NCI-H345 treated with DMSO at 0.1 percent for 48 hours (cell line): Measurements from ENCODE around the gene WWC2.
"Not testable (repeated sequence)": the region's sequence is repeated elsewhere in the genome, so short reads cannot be mapped to it uniquely, and the experiment has no call there.

Experiments used
- DNase-seq: peaks from one replicate; lab custom pipeline; 2025; ENCODE audit not compliant: unreplicated experiment; lab: John Stamatoyannopoulos, UW

The WWC2 gene

GRCh38 chr4:183289688-183290087 lies 190.6 kb downstream of the WWC2 start:
- DNase-seq = no peak

GRCh38 chr4:183291070-183291469 lies 192.0 kb downstream of the WWC2 start:
- DNase-seq = peak; percentile 59

GRCh38 chr4:183295711-183296110 lies 196.7 kb downstream of the WWC2 start:
- no peak for DNase-seq

- DNase-seq = no peak
These were observed 198.6 kb downstream of the WWC2 start for GRCh38 chr4:183297675-183298074.

- no peak for DNase-seq
These were observed 200.4 kb downstream of the WWC2 start for GRCh38 chr4:183299464-183299863.

GRCh38 chr4:183300070-183300469 lies 201.0 kb downstream of the WWC2 start:
- no peak for DNase-seq

DNA sequence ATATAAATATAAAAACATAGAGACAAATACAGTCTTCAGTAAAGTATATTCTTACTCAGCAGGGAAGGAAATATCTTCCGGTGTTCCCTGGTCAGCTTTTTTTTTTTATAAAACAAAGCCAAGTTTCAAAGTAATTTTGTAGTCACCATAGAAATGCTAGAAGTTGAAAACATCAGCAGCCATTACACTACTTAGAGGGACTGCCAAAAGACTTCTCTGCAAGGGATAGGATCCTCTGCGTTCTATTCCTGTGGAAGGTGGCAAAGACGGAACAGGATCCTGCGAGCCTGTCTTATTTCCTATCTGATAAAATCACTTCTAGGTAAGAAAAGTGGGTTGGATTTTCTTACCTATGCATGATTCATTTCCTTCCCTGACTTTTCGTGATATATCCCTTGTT lies 201.6 kb downstream of the WWC2 start:
- DNase-seq = no peak

- DNase-seq = no peak
These were observed 204.2 kb downstream of the WWC2 start for GRCh38 chr4:183303301-183303700.

DNA sequence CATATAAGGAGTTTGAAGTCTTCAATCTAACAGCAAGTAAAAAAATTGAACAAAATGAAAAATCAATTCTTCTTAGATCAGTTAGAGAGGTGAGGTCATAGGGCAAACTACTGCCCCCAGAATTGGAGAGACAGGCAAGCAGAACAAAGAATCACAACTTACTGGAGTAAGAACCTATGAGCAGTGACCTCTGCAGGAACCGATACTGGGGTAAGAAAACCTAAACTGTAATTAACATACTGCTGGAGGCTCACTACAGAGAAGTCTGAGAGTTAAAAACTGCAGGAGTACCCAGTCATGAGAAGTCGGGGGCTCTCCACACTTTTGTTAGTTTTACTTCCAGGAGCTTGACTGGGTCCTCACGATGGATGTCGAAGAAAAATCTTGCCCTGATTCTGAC lies 205.0 kb downstream of the WWC2 start:
- no peak for DNase-seq

GRCh38 chr4:183304538-183304937 lies 205.5 kb downstream of the WWC2 start:
- DNase-seq = no peak

DNA sequence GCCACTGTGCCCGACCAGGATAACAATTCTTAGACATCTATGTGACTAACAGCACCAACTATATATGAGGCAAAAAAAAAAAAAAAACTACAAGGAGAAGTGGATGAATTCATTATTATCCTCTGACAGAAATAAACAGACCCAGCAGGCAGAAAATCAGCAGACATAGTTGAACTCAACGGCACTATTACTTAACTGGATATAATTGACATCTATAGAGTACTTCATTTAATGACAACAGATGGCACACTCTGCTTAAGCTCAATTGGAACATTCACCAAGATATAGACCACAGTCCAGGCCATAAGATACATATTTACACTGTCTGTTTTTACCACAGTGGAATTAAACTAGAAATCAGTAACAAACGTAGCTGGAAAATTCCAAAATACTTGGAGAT lies 207.8 kb downstream of the WWC2 start:
- DNase-seq = no peak

DNA sequence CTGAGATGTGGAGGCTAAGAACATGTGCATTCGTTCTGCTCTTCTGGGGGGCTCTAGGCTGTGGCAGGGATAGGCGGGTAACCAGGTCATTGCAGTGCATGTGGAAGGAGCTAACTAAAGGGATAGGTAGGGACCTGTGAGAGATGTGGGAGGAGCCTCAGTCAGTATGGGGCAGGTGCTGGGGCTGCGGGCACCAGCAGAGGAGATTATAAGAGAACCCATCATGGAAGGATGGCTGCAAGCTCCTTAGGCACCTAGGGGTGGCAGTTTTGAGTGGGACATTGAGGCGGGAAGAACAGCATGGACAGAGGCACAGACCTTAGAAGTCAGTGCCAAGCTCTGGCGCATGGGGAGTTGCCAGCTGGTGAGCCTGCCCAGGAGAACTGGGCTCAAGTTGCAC lies 213.8 kb downstream of the WWC2 start:
- no peak for DNase-seq

GRCh38 chr4:183314336-183314735 lies 215.3 kb downstream of the WWC2 start:
- DNase-seq = no peak

DNA sequence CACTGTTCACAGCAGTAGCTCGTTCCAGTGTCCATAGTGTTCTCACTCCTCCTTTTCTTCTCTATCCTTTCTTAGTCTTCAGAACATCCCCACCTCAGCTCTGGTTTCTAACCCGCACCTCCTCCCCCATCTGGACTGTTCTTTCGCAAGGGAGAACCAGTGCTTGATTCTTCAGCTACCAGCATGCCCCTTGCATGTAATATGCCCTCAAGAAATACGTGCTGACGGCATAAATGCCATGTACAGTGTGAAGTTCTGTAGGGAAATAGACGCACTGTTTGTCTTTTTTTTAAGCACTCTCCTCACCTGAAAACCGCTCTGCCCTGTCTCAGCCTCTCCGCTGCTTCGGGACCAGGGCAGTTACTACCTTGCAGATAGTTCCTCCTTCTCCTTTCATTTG lies 215.7 kb downstream of the WWC2 start:
- DNase-seq = no peak

GRCh38 chr4:183318656-183319055 lies 219.6 kb downstream of the WWC2 start:
- no peak for DNase-seq

GRCh38 chr4:183320211-183321059 lies 221.4 kb downstream of the WWC2 start, which contains the start of gene CLDN22:
Gene CLDN22, minus strand, starts transcription at chr4:183320276. Its CDS starts 58 bp downstream, at chr4:183320218.
- no peak for DNase-seq

DNA sequence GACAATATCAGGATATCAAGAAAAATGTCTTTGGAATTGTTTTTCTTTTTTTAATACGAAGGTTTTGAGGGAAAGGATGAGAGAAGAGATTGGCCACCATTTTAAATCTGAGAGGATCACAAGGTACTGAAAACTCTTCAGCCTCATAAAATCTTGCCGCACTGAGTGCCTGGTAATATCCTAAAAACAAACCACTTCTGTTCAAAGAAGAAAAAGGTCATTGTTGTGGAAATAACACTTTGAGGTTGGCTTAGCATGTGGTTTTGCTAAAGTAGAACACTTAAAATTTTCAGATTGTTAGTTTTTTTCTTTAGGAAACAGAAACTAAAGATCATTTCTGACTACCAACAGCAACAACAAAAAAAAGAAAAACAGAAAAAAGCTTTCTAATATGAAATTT lies 222.0 kb downstream of the WWC2 start:
- DNase-seq = no peak

GRCh38 chr4:183321516-183321915 lies 222.5 kb downstream of the WWC2 start:
- no peak for DNase-seq

GRCh38 chr4:183322326-183322725 lies 223.3 kb downstream of the WWC2 start, which contains the start of gene CLDN24:
Gene CLDN24, minus strand, starts transcription at chr4:183322426. Its CDS starts 0 bp downstream, at chr4:183322426.
- DNase-seq = no peak

DNA sequence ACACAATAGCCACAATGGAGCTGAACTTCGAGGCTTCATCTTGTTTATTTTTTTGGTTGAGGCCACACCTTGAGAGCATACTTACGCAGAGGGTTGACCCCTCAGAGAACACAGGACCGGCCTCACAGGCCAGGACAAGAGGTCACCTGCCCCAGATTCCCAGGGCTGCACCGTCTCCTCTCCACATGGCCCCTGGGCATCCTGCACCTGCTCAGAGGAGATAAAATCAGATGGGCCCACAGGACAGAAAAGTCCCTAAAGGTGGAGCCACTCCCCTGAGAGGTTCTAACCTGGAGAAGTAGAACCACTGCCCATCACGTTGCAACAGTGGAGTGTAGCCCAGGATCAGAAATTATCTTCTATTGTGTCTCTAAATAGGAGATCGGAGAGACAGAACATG lies 224.2 kb downstream of the WWC2 start:
- DNase-seq = no peak

DNA sequence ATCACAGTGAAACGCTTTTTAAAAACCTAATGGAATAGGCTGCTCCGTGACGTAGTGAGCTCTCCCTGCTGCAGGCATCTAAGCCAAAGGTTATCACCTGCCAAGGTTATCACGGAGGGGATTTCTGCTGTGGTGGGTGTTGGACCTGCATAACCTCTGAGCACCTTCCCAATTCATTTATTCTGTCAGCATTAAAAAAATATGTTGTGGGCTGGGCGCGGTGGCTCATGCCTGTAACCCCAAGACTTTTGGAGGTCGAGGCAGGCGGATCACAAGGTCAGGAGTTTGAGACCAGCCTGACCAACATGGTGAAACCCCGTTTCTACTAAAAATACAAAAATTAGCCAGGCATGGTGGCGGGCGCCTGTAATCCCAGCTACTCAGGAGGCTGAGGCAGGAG lies 225.0 kb downstream of the WWC2 start:
- DNase-seq = not testable (repeated sequence)

GRCh38 chr4:183324619-183325018 lies 225.6 kb downstream of the WWC2 start:
- no peak for DNase-seq

DNA sequence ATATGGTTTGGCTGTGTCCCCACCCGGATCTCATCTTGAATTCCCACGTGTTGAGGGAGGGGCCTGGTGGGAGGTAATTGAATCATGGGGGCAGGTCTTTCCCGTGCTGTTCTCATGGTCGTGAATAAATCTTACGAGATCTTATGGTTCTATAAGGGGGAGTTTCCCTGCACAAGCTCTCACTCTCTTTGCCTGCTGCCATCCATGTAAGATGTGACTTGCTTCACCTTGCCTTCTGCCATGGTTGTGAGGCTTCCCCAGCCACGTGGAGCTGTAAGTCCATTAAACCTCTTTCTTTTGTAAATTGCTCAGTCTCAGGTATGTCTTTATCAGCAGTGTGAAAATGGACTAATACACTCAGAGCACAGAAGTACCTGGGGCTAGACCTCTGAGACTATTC lies 227.3 kb downstream of the WWC2 start:
- not testable (repeated sequence) for DNase-seq
